Frontal cortex (tissue), 4 donors: ENCODE results near the gene CEP83. TPM values are rescaled to one million over a fixed set of nuclear protein-coding genes. Genes with fewer than 3 reads are reported as not detected.
"Not testable (repeated sequence)": the region's sequence is repeated elsewhere in the genome, so short reads cannot be mapped to it uniquely, and the experiment has no call there.

Source experiments
- DNase-seq, 2 donors: peaks; one replicate each; pipeline ENCODE4 v3.0.0; 2012; ENCODE audit warnings: low spot score in 2 of 2
- FAIRE-seq: peaks from 2 replicates; lab custom pipeline; 2012; peaks lifted over from hg19 to GRCh38; lab: Jason Lieb, UNC
- total RNA-seq: library from RNA; depleted of rRNA; stranded (reverse); fragments of >200 nt; gene quantifications from one replicate; pipeline ENCODE4 v1.2.3, GENCODE V29; 2014
- donor health status: control.
- donor health status: control.
- donor health status: control.

The CEP83 gene
- 22.0 TPM for total RNA-seq

- FAIRE-seq: no peak
- peak; percentile 86 to 94 for DNase-seq
These were observed at the start of gene CEP83 for GRCh38 chr12:94459728-94460615. TSS of gene CEP83 (minus strand) at chr12:94459867. CDS start at chr12:94412490, 47,377 bp downstream.

- FAIRE-seq (no peak), DNase-seq (no peak)
These were observed 49.6 kb upstream of the CEP83 start for GRCh38 chr12:94509317-94509716.

- FAIRE-seq: no peak
- DNase-seq: no peak
These were observed 47.8 kb upstream of the CEP83 start for GRCh38 chr12:94507455-94507854.

GRCh38 chr12:94504386-94504785, 44.7 kb upstream of the CEP83 start:
- no peak for FAIRE-seq
- no peak for DNase-seq

- DNase-seq (no peak), FAIRE-seq (no peak)
These were observed 44.0 kb upstream of the CEP83 start for GRCh38 chr12:94503619-94504018.

- DNase-seq (no peak), FAIRE-seq (no peak)
These were observed 41.3 kb upstream of the CEP83 start for GRCh38 chr12:94500831-94501567.

GRCh38 chr12:94498698-94499097, 39.0 kb upstream of the CEP83 start:
- DNase-seq (no peak), FAIRE-seq (no peak)

- FAIRE-seq (no peak), DNase-seq (no peak)
These were observed 38.4 kb upstream of the CEP83 start for GRCh38 chr12:94498073-94498472.

- DNase-seq: no peak
- FAIRE-seq: no peak
These were observed 35.9 kb upstream of the CEP83 start for GRCh38 chr12:94495445-94496115.

- no peak for FAIRE-seq
- DNase-seq: no peak
These were observed 31.8 kb upstream of the CEP83 start for GRCh38 chr12:94491489-94491888.

GRCh38 chr12:94488463-94488862, 28.8 kb upstream of the CEP83 start:
- no peak for FAIRE-seq

GRCh38 chr12:94481734-94482133, 22.1 kb upstream of the CEP83 start:
- DNase-seq: no peak
- FAIRE-seq: no peak

More at GRCh38 chr12:94488463-94488862, 28.8 kb upstream of the CEP83 start:
- DNase-seq: peak in 1 of 2 donors; percentile 7

GRCh38 chr12:94469522-94469921, 9.9 kb upstream of the CEP83 start:
- DNase-seq (no peak), FAIRE-seq (no peak)

- no peak for FAIRE-seq
- no peak for DNase-seq
These were observed 921 bp upstream of the CEP83 start for GRCh38 chr12:94460616-94460959.

- no peak for FAIRE-seq
- peak in 1 of 2 donors; percentile 7 for DNase-seq
These were observed 565 bp downstream of the CEP83 start for GRCh38 chr12:94458877-94459727.

GRCh38 chr12:94457311-94457710, 2.4 kb downstream of the CEP83 start:
- FAIRE-seq: no peak
- DNase-seq: no peak

GRCh38 chr12:94454318-94454717, 5.3 kb downstream of the CEP83 start:
- not testable (repeated sequence) for FAIRE-seq, DNase-seq

GRCh38 chr12:94445662-94446061, 14.0 kb downstream of the CEP83 start:
- FAIRE-seq (no peak), DNase-seq (no peak)

GRCh38 chr12:94437303-94437702, 22.4 kb downstream of the CEP83 start:
- no peak for FAIRE-seq

GRCh38 chr12:94435511-94435927, 24.1 kb downstream of the CEP83 start:
- FAIRE-seq: no peak
- DNase-seq: no peak

More at GRCh38 chr12:94437303-94437702, 22.4 kb downstream of the CEP83 start:
- DNase-seq: no peak
